Measurements from ENCODE around the gene ZC3H12A. TPM values are rescaled to one million over a fixed set of nuclear protein-coding genes. Genes with fewer than 3 reads are reported as not detected.

Gene ZC3H12A
- total RNA-seq, 1 donor from 2014 or later: 18.1 TPM

- no peak for DNase-seq
These were observed 4.5 kb downstream of the ZC3H12A start for GRCh38 chr1:37478890-37479254.

- no peak for DNase-seq
These were observed 5.1 kb downstream of the ZC3H12A start for GRCh38 chr1:37479255-37480124.

GRCh38 chr1:37480125-37480466 is 5.7 kb downstream of the ZC3H12A start:
- DNase-seq: no peak

DNA sequence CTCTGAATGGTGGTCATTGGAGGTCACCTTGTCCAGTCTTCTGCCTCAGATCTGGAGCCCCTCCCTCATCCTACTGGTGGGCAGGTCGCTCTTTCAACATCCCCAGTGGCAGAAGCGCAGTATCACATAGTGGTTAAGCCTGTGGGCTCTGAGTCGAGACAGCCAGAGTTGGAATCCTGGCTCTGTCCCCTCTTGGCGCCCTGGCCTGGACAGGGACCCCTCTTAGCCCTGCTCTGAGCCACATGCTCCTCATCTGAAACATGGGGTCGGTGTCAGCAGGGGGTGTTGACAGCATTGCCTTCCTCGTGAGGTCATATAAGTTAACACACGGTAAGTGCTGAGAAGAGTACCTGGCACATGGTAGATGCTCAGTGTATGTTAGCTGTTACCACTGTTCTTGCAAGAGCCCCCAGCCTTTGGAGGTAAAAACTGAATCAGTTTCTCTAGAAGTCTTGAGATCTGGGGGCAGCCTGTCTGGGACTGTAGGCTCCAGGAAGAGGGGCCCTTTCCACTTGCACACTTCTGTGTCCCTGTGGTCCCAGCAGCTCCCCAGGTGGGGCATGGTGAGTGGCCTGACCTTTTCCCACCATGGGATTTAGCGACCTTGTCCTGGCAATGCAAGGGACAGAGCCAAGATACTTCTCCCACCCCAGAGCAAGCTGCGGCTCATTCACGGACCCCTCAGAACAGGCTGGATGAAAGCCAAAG is 6.4 kb downstream of the ZC3H12A start:
- DNase-seq: no peak

DNA sequence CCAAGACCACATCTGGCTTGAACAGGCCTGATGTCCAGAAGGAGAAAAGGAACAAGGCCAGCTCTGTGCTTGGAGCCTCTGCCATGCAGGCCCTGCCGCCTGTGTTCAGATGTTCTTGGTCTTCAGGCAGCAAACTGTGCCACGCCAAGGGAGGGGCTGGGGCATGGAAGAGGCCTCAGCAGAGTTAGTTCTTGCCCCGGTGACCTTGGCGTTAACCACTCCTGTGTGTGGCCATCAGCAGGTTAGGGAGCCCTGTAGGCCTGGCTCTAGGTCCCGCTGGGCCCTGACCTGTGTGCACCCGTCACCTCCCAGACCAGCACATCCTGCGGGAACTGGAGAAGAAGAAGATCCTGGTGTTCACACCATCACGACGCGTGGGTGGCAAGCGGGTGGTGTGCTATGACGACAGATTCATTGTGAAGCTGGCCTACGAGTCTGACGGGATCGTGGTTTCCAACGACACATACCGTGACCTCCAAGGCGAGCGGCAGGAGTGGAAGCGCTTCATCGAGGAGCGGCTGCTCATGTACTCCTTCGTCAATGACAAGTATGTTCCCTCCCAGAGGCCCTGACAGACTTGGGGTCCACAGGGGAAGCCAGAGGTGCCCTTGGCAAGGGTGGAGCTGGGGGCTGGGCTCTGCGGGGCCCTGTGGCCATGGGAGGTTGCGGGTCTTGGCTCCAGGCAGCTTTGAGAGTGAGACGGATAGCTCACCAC is 7.1 kb downstream of the ZC3H12A start:
- DNase-seq: no peak

DNA sequence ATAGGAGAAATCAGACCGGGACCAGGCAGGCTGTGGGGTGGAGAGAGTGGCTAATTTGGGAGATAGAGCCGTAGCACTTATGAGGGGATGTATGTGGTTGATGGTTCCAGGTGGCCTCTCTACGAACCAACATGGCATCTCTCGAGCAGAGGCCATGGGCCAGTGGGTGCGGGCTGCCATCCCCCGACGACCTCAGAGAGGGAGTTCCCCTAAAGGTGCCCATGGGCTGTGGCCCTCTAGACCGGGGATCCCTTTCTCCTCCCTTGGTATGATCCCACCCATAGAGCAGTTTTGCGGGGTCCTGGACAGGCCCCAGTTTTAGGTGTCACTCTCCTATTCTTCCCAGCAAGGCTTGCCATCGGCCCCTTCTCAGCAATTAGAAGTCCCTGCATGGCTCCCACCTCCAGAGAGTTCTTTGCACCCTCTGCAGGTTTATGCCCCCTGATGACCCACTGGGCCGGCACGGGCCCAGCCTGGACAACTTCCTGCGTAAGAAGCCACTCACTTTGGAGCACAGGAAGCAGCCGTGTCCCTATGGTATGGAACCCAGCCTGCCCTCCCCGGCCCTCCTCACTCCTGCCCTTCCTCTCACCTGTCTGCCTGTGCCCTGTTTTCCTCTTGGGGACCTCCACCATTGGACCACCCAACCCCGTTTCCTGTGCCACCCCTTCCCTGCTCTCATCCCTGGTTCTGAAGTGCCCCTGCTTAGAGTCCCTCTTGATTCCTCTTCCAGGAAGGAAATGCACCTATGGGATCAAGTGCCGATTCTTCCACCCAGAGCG is 7.8 kb downstream of the ZC3H12A start:
- no peak for DNase-seq

GRCh38 chr1:37482796-37483744 is 8.7 kb downstream of the ZC3H12A start:
- DNase-seq: no peak

GRCh38 chr1:37483785-37484184 is 9.4 kb downstream of the ZC3H12A start:
- DNase-seq: no peak

GRCh38 chr1:37484325-37485051 is 10.1 kb downstream of the ZC3H12A start:
- no peak for DNase-seq

DNA sequence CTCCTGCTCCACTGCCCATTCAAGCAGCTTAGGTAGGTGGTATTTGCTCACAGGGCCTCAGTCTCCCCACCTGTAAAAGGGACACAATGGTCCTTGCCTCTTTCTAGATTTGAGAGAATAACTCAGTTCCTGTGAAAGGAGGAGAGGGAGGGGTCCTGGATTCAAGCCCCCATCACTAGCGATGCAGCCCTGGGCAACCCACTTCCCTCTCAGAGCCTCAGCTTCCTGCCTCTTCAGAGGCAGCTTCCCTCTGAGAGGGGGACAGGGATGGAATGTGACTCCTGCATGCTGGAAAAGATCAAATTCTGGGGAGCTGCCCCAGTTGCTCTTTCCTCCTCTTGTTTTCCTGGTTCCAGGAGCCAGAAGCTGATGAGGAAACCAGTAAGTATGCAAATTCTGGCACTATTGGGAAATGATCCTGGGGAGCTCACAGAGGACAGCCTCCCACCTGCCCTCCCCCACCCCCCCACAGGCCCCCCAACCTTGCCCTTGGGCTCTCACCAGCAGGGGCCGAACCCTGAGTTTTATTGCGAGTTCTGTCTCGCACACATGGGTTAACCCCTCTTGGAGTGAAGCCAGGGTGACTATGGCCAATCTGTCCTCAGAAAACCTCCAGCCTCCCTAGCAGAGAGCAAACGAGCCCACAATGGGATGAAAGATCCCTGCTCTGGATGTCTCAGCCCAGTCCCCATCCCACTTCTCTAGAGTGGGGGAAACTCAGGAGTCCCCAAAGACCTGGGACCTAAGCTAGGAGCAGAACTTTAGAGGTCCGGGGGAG is 11.7 kb downstream of the ZC3H12A start:
- DNase-seq: no peak

- peak; percentile 34 for DNase-seq
These were observed 12.6 kb downstream of the ZC3H12A start for GRCh38 chr1:37486680-37487618.

DNA sequence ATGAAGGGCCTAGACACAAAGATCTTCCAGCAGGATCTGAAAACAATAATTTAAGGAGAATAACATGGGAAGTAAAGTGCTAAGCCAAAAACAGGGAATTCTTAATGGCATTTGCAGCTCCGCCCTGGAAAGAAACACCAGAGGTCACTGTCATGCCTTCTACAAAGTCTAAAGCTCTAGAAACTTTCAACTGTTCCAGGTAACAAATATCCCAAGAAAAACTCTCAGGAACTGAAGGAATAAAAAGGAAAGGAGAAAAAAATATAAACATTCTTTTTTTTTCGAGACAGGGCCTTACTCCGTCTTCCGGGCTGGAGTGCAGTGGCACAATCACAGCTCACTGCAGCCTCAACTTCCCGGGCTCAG is 13.2 kb downstream of the ZC3H12A start:
- DNase-seq: no peak

- no peak for DNase-seq
These were observed 19.1 kb downstream of the ZC3H12A start for GRCh38 chr1:37493336-37494098.

DNA sequence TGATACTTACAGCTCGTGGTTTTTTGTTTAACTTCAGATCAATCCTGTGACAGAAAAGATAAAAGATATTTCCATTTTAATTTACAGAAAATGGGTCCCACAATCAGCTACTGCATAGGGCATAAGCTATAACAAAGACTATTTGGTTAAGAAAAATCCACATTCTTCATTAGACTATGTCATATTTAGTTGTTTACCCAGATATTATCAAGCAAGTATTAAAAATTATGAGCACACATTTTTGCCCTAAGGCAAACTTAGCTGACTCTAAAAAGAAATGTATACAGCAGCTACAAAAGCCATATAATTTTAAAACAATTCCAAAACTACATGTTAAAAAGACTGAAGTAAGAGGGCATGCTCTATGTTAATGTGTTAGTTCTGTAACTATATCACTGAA is 21.5 kb downstream of the ZC3H12A start:
- DNase-seq: no peak

DNA sequence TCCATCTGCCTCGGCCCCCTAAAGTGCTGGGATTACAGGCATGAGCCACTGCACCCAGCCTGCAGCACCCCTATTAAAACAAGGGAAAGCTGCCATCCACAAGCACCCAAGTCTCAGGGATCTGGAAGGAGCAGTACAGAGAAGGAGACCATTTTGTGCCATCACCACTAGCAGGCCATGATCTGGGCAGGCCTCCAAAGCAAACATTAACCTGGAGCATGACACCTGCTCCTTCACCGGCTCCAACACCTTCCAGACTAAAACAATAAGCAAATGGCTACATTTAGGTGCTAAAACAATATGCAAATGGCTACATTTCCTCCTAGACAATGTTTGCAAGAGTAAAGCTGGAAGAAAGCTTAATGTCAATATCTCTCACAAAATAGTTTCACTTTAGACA is 23.5 kb downstream of the ZC3H12A start:
- no peak for DNase-seq

GRCh38 chr1:37498872-37499617 is 24.7 kb downstream of the ZC3H12A start:
- DNase-seq: no peak

- DNase-seq: no peak
These were observed 27.3 kb downstream of the ZC3H12A start for GRCh38 chr1:37501661-37502060.

Measured in skin of body (tissue), 2 donors.